ENCODE results near the gene STAT1.

DNA sequence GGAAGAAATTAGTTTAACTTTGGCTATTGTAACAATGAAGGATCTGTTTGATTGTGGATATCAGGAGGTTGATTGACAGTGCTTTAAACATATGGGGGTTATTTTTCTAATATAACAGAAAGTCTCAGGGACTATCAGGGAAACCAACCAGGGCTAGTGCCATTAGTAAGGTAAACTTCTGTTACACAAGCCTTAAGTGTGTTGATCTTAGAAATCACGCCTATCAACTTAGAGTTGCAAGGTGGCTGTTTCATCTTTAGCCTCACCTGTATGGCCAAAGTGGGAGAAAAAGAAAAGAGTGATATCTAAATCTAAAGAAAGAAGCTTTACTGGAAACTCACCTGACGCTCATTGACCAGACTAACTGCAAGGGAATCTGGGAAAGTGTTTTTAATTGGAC, 71.3 kb downstream of the STAT1 start:
- TF ChIP-seq, protein P1, sequence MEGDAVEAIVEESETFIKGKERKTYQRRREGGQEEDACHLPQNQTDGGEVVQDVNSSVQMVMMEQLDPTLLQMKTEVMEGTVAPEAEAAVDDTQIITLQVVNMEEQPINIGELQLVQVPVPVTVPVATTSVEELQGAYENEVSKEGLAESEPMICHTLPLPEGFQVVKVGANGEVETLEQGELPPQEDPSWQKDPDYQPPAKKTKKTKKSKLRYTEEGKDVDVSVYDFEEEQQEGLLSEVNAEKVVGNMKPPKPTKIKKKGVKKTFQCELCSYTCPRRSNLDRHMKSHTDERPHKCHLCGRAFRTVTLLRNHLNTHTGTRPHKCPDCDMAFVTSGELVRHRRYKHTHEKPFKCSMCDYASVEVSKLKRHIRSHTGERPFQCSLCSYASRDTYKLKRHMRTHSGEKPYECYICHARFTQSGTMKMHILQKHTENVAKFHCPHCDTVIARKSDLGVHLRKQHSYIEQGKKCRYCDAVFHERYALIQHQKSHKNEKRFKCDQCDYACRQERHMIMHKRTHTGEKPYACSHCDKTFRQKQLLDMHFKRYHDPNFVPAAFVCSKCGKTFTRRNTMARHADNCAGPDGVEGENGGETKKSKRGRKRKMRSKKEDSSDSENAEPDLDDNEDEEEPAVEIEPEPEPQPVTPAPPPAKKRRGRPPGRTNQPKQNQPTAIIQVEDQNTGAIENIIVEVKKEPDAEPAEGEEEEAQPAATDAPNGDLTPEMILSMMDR (IDR thresholded peaks at IDR 0.05), result no peak
- no peak for TF ChIP-seq POLR2A (IDR thresholded peaks at IDR 0.05)
